Brain microvascular endothelial cell (primary cell): ENCODE results near the gene B4GALT6.

Experiments used
- DNase-seq: peaks from one replicate; pipeline ENCODE4 v3.0.0-alpha.2; 2020
- H3K27ac ChIP-seq: fragments of 250-450 bp; sonication (Bioruptor Pico); 2 replicates; pipeline ENCODE4 v1.5.1; 2020; ENCODE audit warnings: mild to moderate bottlenecking, moderate library complexity
- H3K27me3 ChIP-seq: fragments of 250-450 bp; sonication (Bioruptor Pico); replicated peaks from 2 replicates; pipeline ENCODE4 v1.5.1; 2020; ENCODE audit warnings: mild to moderate bottlenecking
- H3K36me3 ChIP-seq: fragments of 250-450 bp; sonication (Bioruptor Pico); replicated peaks from 2 replicates; pipeline ENCODE4 v1.5.1; 2020; ENCODE audit warnings: mild to moderate bottlenecking
- H3K4me3 ChIP-seq: 2 replicates; pipeline ENCODE4 v1.5.1; 2011; ENCODE audit warnings: low read depth, mild to moderate bottlenecking, control low read depth, low read length, moderate library complexity
- CTCF ChIP-seq: IDR thresholded peaks from 2 replicates; pipeline ENCODE4 v1.5.1; 2011; ENCODE audit warnings: low read depth, mild to moderate bottlenecking, moderate library complexity, low read length, control low read depth, inconsistent platforms; ENCODE audit errors: missing control alignments
- in situ Hi-C: cut with HindIII; loops from 2 replicates; pipeline ENCODE4 v1.10.0; 2017; ENCODE audit warnings: low sequenced_read_pairs, low pct_ligation_motif_present

Gene B4GALT6

DNA sequence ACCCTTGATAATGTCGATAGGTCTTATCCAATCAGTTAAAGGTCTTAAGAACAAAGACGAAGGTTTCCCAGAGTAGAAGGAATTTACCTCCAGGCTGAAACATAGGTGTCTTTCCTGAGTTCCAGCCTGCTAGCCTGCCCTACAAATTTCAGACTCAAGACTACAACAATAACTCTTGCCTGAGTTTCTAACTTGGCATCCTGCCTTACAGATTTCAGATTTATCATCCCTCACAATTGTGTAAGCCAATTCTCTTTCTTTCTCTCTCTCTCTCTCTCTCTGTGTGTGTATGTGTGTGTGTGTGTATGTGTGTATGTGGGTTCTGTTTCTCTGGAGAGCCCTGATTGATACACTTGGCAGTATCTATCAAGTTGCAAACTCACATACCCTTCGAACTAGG, 37.2 kb upstream of the B4GALT6 start:
- no peak for DNase-seq
- TF ChIP-seq CTCF = no peak
- no peak overlapping the region for H3K4me3 ChIP-seq
- no peaks in the 10 kb centered on the region for H3K36me3 ChIP-seq
- no peak overlapping the region for H3K27ac ChIP-seq
- no peaks in the 10 kb centered on the region for H3K27me3 ChIP-seq
- in situ Hi-C loops = no loop called here

DNA sequence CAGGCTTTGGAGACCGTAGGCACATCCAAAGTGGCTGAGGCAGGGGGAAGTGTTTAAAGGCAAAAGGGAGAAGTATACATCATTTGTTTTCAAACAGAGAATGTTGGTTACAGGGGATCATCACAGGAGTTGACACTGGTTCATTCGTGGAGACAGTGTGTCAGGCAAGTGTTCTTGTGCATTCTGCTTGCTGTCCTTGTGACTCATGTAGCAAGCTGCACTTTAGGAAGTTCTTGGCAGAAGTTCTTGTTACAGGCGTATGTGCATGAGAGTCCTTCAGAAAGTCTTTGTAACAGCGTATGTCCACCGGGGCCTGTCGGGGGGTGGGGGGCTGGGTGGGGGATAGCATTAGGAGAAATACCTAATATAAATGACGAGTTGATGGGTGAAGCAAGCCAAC, 36.5 kb upstream of the B4GALT6 start:
- in situ Hi-C loops = no loop called here
- H3K27me3 ChIP-seq = no peaks in the 10 kb centered on the region
- no peak for TF ChIP-seq CTCF
- no peak for DNase-seq
- H3K4me3 ChIP-seq = no peak overlapping the region
- H3K36me3 ChIP-seq = no peaks in the 10 kb centered on the region
- no peak overlapping the region for H3K27ac ChIP-seq

GRCh38 chr18:31719363-31720006, 35.1 kb upstream of the B4GALT6 start:
- no peak for TF ChIP-seq CTCF
- H3K36me3 ChIP-seq = no peaks in the 10 kb centered on the region
- in situ Hi-C loops = no loop called here
- no peak overlapping the region for H3K4me3 ChIP-seq
- no peaks in the 10 kb centered on the region for H3K27me3 ChIP-seq
- DNase-seq = no peak
- no peak overlapping the region for H3K27ac ChIP-seq

DNA sequence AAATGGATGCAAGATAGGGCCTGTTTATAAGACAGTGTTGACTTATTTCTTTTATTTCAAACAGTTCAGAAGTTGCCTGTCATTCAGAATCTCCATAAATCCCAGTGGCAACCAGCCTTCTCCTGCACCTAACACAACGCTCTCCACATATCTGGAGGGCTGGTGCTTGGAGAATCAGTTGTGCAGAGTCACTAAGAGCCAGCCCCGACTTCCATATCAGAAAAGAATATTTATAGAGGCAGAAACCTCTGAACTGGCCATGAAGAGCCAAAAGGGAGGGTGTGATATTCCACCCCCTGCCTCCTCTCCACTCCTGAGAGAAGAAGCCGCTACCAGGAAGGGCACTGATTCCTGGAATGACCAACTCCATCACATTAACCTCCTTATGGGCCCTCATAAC, 34.0 kb upstream of the B4GALT6 start:
- H3K36me3 ChIP-seq = no peaks in the 10 kb centered on the region
- H3K27ac ChIP-seq = no peak overlapping the region
- no peak for TF ChIP-seq CTCF
- DNase-seq = no peak
- in situ Hi-C loops = no loop called here
- H3K27me3 ChIP-seq = no peaks in the 10 kb centered on the region
- no peak overlapping the region for H3K4me3 ChIP-seq

GRCh38 chr18:31716362-31716761, 32.0 kb upstream of the B4GALT6 start:
- DNase-seq = no peak
- no peak overlapping the region for H3K4me3 ChIP-seq
- no peak overlapping the region for H3K27ac ChIP-seq
- no peak for TF ChIP-seq CTCF
- in situ Hi-C loops = no loop called here
- no peaks in the 10 kb centered on the region for H3K36me3 ChIP-seq
- no peaks in the 10 kb centered on the region for H3K27me3 ChIP-seq

DNA sequence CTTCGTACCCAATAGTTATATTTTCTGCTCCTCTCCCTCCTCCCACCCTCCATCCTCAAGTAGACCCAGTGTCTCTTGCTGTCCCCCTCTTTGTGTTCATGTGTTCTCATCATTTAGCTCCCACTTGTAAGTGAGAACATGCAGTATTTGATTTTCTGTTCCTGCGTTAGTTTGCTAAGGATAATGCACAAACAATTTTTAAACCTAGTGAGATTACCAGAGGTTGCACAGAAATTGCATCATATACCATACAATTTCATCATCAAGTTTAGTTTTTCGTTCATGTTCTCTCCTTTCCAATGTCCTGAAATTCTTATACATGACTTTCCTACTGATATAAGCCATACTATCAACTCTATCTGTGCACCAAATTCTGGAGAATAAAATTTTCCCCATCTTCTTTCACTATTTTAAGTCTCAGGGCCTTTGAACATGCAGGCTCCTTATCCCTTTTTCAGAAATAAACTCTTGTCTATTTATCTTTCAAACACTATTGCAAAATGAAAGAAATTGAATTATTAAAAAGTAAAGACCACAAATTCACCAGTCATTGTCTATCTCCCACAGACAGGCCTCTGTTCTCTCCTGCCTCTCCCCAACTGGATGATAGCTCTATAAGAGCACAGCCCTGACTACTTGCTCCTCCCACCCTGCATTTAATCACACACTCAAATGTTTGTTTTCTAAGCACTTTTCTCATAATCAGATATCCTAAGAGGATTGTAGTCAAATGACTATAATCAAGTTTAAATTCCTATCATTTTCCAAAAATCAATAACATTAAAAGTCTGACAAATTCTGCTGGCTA, 27.2 kb upstream of the B4GALT6 start:
- Histone ChIP-seq H3K27me3 (no peaks in the 10 kb centered on the region), H3K4me3 (no peak overlapping the region), H3K27ac (no peak overlapping the region), H3K36me3 (no peaks in the 10 kb centered on the region)
- in situ Hi-C loops = no loop called here
- no peak for TF ChIP-seq CTCF
- DNase-seq = no peak
